ENCODE measurements around the gene GTPBP6. TPM values are rescaled to one million over a fixed set of nuclear protein-coding genes. Genes with fewer than 3 reads are reported as not detected.

GTPBP6 gene
- total RNA-seq, 1 experiment from 2014 or later = 41.6 TPM

GRCh38 chrX:329291-329910, 10.8 kb upstream of the GTPBP6 start:
- no peak overlapping the region for H3K4me3 ChIP-seq (replicated peaks in 1 of 2; ENCODE audit: low read depth in 1 of 2, low read length in 2 of 2)
- no peaks in the 10 kb centered on the region for H3K9me3 ChIP-seq (ENCODE audit: control insufficient read depth in 1 of 2, insufficient read depth in 1 of 2, low read depth in 1 of 2, low read length in 2 of 2)
- no peaks in the 10 kb centered on the region for H3K27me3 ChIP-seq (ENCODE audit: insufficient read depth, low read length)
- H2AFZ ChIP-seq (ENCODE audit: low read depth, low read length, poor library complexity, severe bottlenecking) = no peak overlapping the region
- CTCF ChIA-PET = no interaction called here
- no peak overlapping the region for H3K27ac ChIP-seq (ENCODE audit: low read depth, low read length)
- no peak overlapping the region for H3K4me2 ChIP-seq (ENCODE audit: low read length)
- H3K36me3 ChIP-seq (ENCODE audit: control insufficient read depth in 1 of 2, insufficient read depth in 2 of 2, low read length in 2 of 2) = no peaks in the 10 kb centered on the region
- no TSS peak for BruUV-seq (replicated peaks)
- no peak overlapping the region for H3K9ac ChIP-seq (ENCODE audit: low read length)
- no peaks in the 10 kb centered on the region for H3K9me2 ChIP-seq (ENCODE audit: insufficient read depth)
- intact Hi-C loops (cut with micrococcal nuclease) = no loop called here
- no peaks in the 10 kb centered on the region for H4K20me1 ChIP-seq (ENCODE audit: insufficient read depth)
- peaks cover 5 to 15% of the 10 kb centered on the region in 2 experiments; a peak in 2 of 4 replicates for H3K4me1 ChIP-seq (ENCODE audit: control insufficient read depth in 1 of 2, insufficient read depth in 2 of 2, low read length in 2 of 2)
- TF ChIP-seq ZBTB33 (IDR thresholded peaks at IDR 0.05; ENCODE audit: extremely low read depth, insufficient replicate concordance, low read length) = no peak
- TF ChIP-seq POLR2A (IDR thresholded peaks at IDR 0.05; ENCODE audit: borderline replicate concordance, extremely low read depth, insufficient read depth, insufficient read length) = no peak
- TF ChIP-seq TCF7L2 (IDR thresholded peaks at IDR 0.05; ENCODE audit: borderline replicate concordance, extremely low read depth, insufficient read depth, insufficient read length) = no peak
- no peak for TF ChIP-seq POLR2AphosphoS5 (IDR thresholded peaks at IDR 0.05; ENCODE audit: low read depth, low read length)
- TF ChIP-seq JUND (IDR thresholded peaks at IDR 0.05) = no peak
- TF ChIP-seq SIN3A (IDR thresholded peaks at IDR 0.05; ENCODE audit: low read depth) = no peak
- TF ChIP-seq YY1 (IDR thresholded peaks at IDR 0.05; ENCODE audit: extremely low read depth, insufficient replicate concordance, low read depth, low read length) = no peak
- DNase-seq (ENCODE audit: low read depth, low spot score) = no peak
- ATAC-seq = no peak
- POLR2A ChIA-PET = no interaction called here
- no peaks in the 10 kb centered on the region for H3K79me2 ChIP-seq (ENCODE audit: insufficient read depth, low read length)
- RAD21 ChIA-PET (ENCODE audit: low non-redundant PET in 1 of 2, low total read pairs in 2 of 2, uncharacterized antibody in 2 of 2, unreplicated experiment in 2 of 2) = no interaction called here

GRCh38 chrX:327660-328126, 9.1 kb upstream of the GTPBP6 start:
- BruUV-seq (replicated peaks) = no TSS peak
- no peak overlapping the region for H3K4me2 ChIP-seq (ENCODE audit: low read length)
- no peaks in the 10 kb centered on the region for H3K36me3 ChIP-seq (ENCODE audit: control insufficient read depth in 1 of 2, insufficient read depth in 2 of 2, low read length in 2 of 2)
- no peak for ATAC-seq
- no peak overlapping the region for H3K4me3 ChIP-seq (replicated peaks in 1 of 2; ENCODE audit: low read depth in 1 of 2, low read length in 2 of 2)
- no peaks in the 10 kb centered on the region for H3K27me3 ChIP-seq (ENCODE audit: insufficient read depth, low read length)
- no peaks in the 10 kb centered on the region for H3K9me2 ChIP-seq (ENCODE audit: insufficient read depth)
- POLR2A ChIA-PET = no interaction called here
- no peak overlapping the region for H2AFZ ChIP-seq (ENCODE audit: low read depth, low read length, poor library complexity, severe bottlenecking)
- no peak overlapping the region for H3K9ac ChIP-seq (ENCODE audit: low read length)
- no peaks in the 10 kb centered on the region for H3K79me2 ChIP-seq (ENCODE audit: insufficient read depth, low read length)
- CTCF ChIA-PET = no interaction called here
- no peaks in the 10 kb centered on the region for H3K9me3 ChIP-seq (ENCODE audit: control insufficient read depth in 1 of 2, insufficient read depth in 1 of 2, low read depth in 1 of 2, low read length in 2 of 2)
- RAD21 ChIA-PET (ENCODE audit: low non-redundant PET in 1 of 2, low total read pairs in 2 of 2, uncharacterized antibody in 2 of 2, unreplicated experiment in 2 of 2) = no interaction called here
- H4K20me1 ChIP-seq (ENCODE audit: insufficient read depth) = no peaks in the 10 kb centered on the region
- peaks cover 7 to 29% of the 10 kb centered on the region in 2 experiments; a peak in 3 of 4 replicates for H3K4me1 ChIP-seq (ENCODE audit: control insufficient read depth in 1 of 2, insufficient read depth in 2 of 2, low read length in 2 of 2)
- DNase-seq (ENCODE audit: low read depth, low spot score) = no peak
- H3K27ac ChIP-seq (ENCODE audit: low read depth, low read length) = no peak overlapping the region
- intact Hi-C loops (cut with micrococcal nuclease) = no loop called here
- TF ChIP-seq ATF3 (IDR thresholded peaks at IDR 0.05) = no peak
- no peak for TF ChIP-seq POLR2A (IDR thresholded peaks at IDR 0.05; ENCODE audit: borderline replicate concordance, extremely low read depth, insufficient read depth, insufficient read length)
- no peak for TF ChIP-seq SIN3A (IDR thresholded peaks at IDR 0.05; ENCODE audit: low read depth)
- no peak for TF ChIP-seq EGR1 (IDR thresholded peaks at IDR 0.05; ENCODE audit: low read depth)
- TF ChIP-seq REST (IDR thresholded peaks at IDR 0.05; ENCODE audit: low read depth) = no peak
- no peak for TF ChIP-seq POLR2AphosphoS5 (IDR thresholded peaks at IDR 0.05; ENCODE audit: low read depth, low read length)
- no peak for TF ChIP-seq TCF7L2 (IDR thresholded peaks at IDR 0.05; ENCODE audit: borderline replicate concordance, extremely low read depth, insufficient read depth, insufficient read length)

Measured in HCT116 (cell line).